OCI-LY7 (cell line): ENCODE data around the gene NGF. TPM values are rescaled to one million over a fixed set of nuclear protein-coding genes. Genes with fewer than 3 reads are reported as not detected.

Source experiments
- BruUV-seq: library from RNA; stranded (reverse); fragments of 400-500 nt; replicated peaks from 2 replicates; lab custom pipeline; 2021; lab: Mats Ljungman, UMichigan
- CTCF ChIA-PET: fragments of 300-600 bp; sonication (Branson Sonifier 250); formaldehyde crosslinking; loops from one replicate; lab custom pipeline; 2022; ENCODE audit warnings: antibody characterized with exemption; ENCODE audit not compliant: unreplicated experiment; lab: Charles Lee
- POLR2A ChIA-PET: fragments of 300-600 bp; sonication (Branson Sonifier 250); formaldehyde crosslinking; loops from one replicate; lab custom pipeline; 2022; ENCODE audit warnings: antibody characterized with exemption; lab: Charles Lee
- DNase-seq: peaks from one replicate; pipeline ENCODE4 v3.0.0-alpha.2; 2015; ENCODE audit warnings: low spot score
- H2AFZ ChIP-seq: fragments of 200-600 bp; sonication (generic), shearing (Covaris generic); 2 replicates; pipeline ENCODE4 v1.6.1; 2014; ENCODE audit warnings: mild to moderate bottlenecking, antibody characterized with exemption, low read length, moderate library complexity
- H3K27ac ChIP-seq: fragments of 200-600 bp; sonication (generic); 2 replicates; pipeline ENCODE4 v1.5.1; 2014; ENCODE audit warnings: mixed run types, low read depth, mild to moderate bottlenecking, moderate library complexity, low read length, inconsistent platforms; ENCODE audit not compliant: poor library complexity, severe bottlenecking
- H3K36me3 ChIP-seq: fragments of 200-600 bp; sonication (generic); 2 replicates; pipeline ENCODE4 v1.6.1; 2014; ENCODE audit warnings: mild to moderate bottlenecking, antibody characterized with exemption, low read length, moderate library complexity, mixed read lengths; ENCODE audit not compliant: insufficient read depth
- H3K4me1 ChIP-seq: fragments of 200-600 bp; sonication (generic); 2 replicates; pipeline ENCODE4 v1.5.1; 2014; ENCODE audit warnings: mild to moderate bottlenecking, low read length; ENCODE audit not compliant: insufficient read depth, poor library complexity, severe bottlenecking
- H3K4me2 ChIP-seq: fragments of 200-600 bp; sonication (generic); 2 replicates; pipeline ENCODE4 v1.6.1; 2014; ENCODE audit warnings: mild to moderate bottlenecking, low read length
- H3K4me3 ChIP-seq: fragments of 200-600 bp; sonication (generic); 2 replicates; pipeline ENCODE4 v1.5.1; 2014; ENCODE audit warnings: mild to moderate bottlenecking, low read depth, low read length; ENCODE audit not compliant: poor library complexity, severe bottlenecking
- H3K79me2 ChIP-seq: fragments of 200-600 bp; sonication (generic); 2 replicates; pipeline ENCODE4 v1.6.1; 2016; ENCODE audit warnings: low read depth, mild to moderate bottlenecking, low read length, moderate library complexity, mixed read lengths; ENCODE audit not compliant: insufficient read depth
- H3K9me2 ChIP-seq: fragments of 200-600 bp; sonication (generic); 2 replicates; pipeline ENCODE4 v1.6.1; 2016; ENCODE audit warnings: mild to moderate bottlenecking, low read length, mixed read lengths; ENCODE audit not compliant: insufficient read depth
- H3K9me3 ChIP-seq: fragments of 200-600 bp; sonication (generic); 2 replicates; pipeline ENCODE4 v1.6.1; 2014; ENCODE audit warnings: mild to moderate bottlenecking, mixed run types, low read length, mixed read lengths
- H4K20me1 ChIP-seq: fragments of 200-600 bp; sonication (generic); 2 replicates; pipeline ENCODE4 v1.6.1; 2014; ENCODE audit warnings: mild to moderate bottlenecking, antibody characterized with exemption, low read length, moderate library complexity, mixed read lengths; ENCODE audit not compliant: insufficient read depth
- EZH2phosphoT487 ChIP-seq: fragments of 200-600 bp; sonication (generic); IDR thresholded peaks from 2 replicates; pipeline ENCODE4 v1.6.1; 2018; ENCODE audit warnings: low read depth, borderline replicate concordance, mild to moderate bottlenecking, mixed run types, antibody characterized with exemption, low read length, moderate library complexity, mixed read lengths
- intact Hi-C: fragments of 100-400 bp; cut with micrococcal nuclease; formaldehyde crosslinking; loops from one replicate; pipeline ENCODE4 v1.10.0; 2022; ENCODE audit not compliant: unreplicated experiment
- total RNA-seq, 2 experiments: library from RNA; depleted of rRNA in 1 of 2; stranded (reverse); fragments of >200 nt in 1 of 2; shearing (Covaris generic) in 1 of 2; gene quantifications; 2 replicates each; pipeline ENCODE4 v1.2.3, GENCODE V29; 2014 to 2022
- TF ChIP-seq, protein P1 (sequence below): fragments of 200-600 bp; sonication (generic); conservative IDR thresholded peaks from 2 replicates; pipeline ENCODE4 v1.5.1; 2014; ENCODE audit warnings: mild to moderate bottlenecking, antibody characterized with exemption, low read length, moderate library complexity, mixed read lengths

The NGF gene
- total RNA-seq, 2 experiments from 2014 or later: not detected

DNA sequence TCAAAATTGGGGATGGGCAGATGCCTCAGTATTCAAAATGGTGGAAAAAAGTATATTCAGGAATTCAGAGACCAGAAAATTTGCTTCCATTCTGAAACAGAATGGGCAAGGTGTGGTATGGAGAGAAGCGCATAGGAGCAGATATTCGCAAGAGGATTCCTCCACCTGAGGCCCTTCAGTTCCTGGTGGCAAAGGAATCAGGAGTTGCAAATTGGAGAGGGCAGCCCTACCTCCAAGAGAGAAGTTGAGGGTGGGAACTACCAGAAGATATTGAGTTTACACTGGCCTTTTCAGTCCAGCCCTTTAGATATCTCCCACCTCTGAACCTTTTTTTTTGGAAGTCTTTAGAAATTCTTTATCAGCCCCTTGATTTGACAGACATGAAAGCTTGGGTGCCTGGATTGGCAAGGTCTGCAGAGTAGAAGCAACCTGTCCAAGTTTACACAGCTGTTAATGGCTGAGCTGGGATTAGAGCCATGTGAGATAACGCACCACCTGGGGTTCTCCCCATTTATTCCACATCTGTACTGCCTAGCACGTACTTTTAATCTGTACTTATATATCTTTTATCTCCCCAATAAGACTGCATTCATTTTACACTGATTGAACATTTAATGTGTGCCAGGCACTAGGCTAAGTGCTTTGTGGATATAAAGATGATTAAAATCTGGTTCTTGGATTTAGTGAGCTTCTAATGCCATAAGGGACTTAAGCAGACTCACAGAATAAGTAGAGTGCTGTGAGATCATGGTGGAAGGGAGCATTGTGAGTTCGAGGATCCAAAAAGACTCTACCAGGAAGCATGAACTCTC, 99.5 kb downstream of the NGF start:
- no peaks in the 10 kb centered on the region for H3K36me3 ChIP-seq
- no peaks in the 10 kb centered on the region for H3K9me3 ChIP-seq
- no peak for TF ChIP-seq EZH2phosphoT487
- TF ChIP-seq, protein P1, sequence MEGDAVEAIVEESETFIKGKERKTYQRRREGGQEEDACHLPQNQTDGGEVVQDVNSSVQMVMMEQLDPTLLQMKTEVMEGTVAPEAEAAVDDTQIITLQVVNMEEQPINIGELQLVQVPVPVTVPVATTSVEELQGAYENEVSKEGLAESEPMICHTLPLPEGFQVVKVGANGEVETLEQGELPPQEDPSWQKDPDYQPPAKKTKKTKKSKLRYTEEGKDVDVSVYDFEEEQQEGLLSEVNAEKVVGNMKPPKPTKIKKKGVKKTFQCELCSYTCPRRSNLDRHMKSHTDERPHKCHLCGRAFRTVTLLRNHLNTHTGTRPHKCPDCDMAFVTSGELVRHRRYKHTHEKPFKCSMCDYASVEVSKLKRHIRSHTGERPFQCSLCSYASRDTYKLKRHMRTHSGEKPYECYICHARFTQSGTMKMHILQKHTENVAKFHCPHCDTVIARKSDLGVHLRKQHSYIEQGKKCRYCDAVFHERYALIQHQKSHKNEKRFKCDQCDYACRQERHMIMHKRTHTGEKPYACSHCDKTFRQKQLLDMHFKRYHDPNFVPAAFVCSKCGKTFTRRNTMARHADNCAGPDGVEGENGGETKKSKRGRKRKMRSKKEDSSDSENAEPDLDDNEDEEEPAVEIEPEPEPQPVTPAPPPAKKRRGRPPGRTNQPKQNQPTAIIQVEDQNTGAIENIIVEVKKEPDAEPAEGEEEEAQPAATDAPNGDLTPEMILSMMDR: no peak
- no peak overlapping the region for H2AFZ ChIP-seq
- H4K20me1 ChIP-seq: no peaks in the 10 kb centered on the region
- H3K4me2 ChIP-seq: no peak overlapping the region
- H3K4me1 ChIP-seq: no peaks in the 10 kb centered on the region
- DNase-seq: no peak
- no peak overlapping the region for H3K27ac ChIP-seq
- intact Hi-C loops: no loop called here
- no TSS peak for BruUV-seq
- ChIA-PET POLR2A (interaction anchor here (1.5 kb wide), 1 partner anchor 327 kb away, joined by 4 read pairs; no protein-coding TSS in a partner anchor), CTCF (no interaction called here)
- no peak overlapping the region for H3K4me3 ChIP-seq
- no peaks in the 10 kb centered on the region for H3K9me2 ChIP-seq
- H3K79me2 ChIP-seq: no peaks in the 10 kb centered on the region

DNA sequence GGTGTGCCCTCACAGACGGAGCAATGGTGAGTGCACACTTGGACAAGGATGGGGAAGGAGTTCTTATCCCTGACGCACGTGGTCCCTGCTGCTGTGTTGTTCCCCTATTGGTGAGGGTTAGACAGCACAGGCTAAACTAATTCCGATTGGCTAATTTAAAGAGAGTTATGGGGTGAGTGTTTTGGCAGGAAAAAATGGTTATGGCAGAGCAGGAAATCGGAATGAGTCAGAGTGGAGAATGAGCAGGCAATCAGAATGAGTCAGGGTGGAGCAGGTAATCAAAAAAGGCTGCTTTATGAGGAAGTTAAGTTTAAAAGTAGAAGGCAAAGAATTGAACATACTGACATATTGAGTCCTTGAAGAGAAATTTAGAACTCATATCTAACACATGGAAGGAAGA, 100.5 kb downstream of the NGF start:
- H3K79me2 ChIP-seq: no peaks in the 10 kb centered on the region
- DNase-seq: no peak
- H3K4me3 ChIP-seq: no peak overlapping the region
- H3K4me1 ChIP-seq: no peaks in the 10 kb centered on the region
- POLR2A ChIA-PET: no interaction called here
- no peaks in the 10 kb centered on the region for H3K9me2 ChIP-seq
- no peaks in the 10 kb centered on the region for H4K20me1 ChIP-seq
- no peak overlapping the region for H2AFZ ChIP-seq
- no TSS peak for BruUV-seq
- H3K4me2 ChIP-seq: no peak overlapping the region
- no peak overlapping the region for H3K27ac ChIP-seq
- TF ChIP-seq, protein P1: no peak
- no peak for TF ChIP-seq EZH2phosphoT487
- CTCF ChIA-PET: no interaction called here
- no peaks in the 10 kb centered on the region for H3K9me3 ChIP-seq
- no peaks in the 10 kb centered on the region for H3K36me3 ChIP-seq
- intact Hi-C loops: no loop called here

DNA sequence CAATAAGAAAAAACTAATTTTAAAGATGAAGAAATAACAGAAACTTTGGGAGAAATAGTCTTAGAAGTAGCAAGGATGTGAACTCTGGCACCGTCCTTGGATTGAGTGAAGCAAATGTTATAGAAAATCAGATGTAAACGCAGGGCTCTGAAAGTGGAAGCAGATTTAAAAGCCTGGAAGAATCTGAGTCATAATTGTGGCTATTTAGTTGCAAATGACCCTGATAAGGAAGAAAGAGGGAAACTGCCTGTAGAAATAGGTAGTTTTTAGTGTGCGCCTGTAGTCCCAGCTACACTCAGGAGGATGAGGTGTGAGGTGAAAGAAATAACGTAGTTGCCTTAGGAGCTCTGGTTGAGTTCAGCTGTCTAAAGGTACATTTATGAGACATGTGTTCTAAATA, 101.0 kb downstream of the NGF start:
- CTCF ChIA-PET: no interaction called here
- Histone ChIP-seq H4K20me1 (no peaks in the 10 kb centered on the region), H3K36me3 (no peaks in the 10 kb centered on the region), H3K79me2 (no peaks in the 10 kb centered on the region), H3K4me2 (no peak overlapping the region), H3K4me1 (no peaks in the 10 kb centered on the region), H3K9me2 (no peaks in the 10 kb centered on the region), H3K27ac (no peak overlapping the region), H3K9me3 (no peaks in the 10 kb centered on the region), H2AFZ (no peak overlapping the region), H3K4me3 (no peak overlapping the region)
- BruUV-seq: no TSS peak
- no peak for DNase-seq
- POLR2A ChIA-PET: no interaction called here
- TF ChIP-seq EZH2phosphoT487: no peak
- TF ChIP-seq, protein P1: no peak
- intact Hi-C loops: no loop called here
